AG09309 (cell line): Measurements from ENCODE around the gene DDX27.

Experiments used
- DNase-seq: peaks from one replicate; pipeline ENCODE4 v3.0.0-alpha.2; 2010; ENCODE audit warnings: low read depth
- H3K4me3 ChIP-seq: 2 replicates; pipeline ENCODE4 v1.5.1; 2011; ENCODE audit warnings: mild to moderate bottlenecking, low read depth, low read length, moderate library complexity; ENCODE audit not compliant: control insufficient read depth
- TF ChIP-seq, protein P1 (sequence below): IDR thresholded peaks from 2 replicates; pipeline ENCODE4 v1.5.1; 2011; ENCODE audit warnings: mild to moderate bottlenecking, low read depth, low read length, inconsistent platforms; ENCODE audit not compliant: insufficient read depth, control insufficient read depth; ENCODE audit errors: missing control alignments

The DDX27 gene

DNA sequence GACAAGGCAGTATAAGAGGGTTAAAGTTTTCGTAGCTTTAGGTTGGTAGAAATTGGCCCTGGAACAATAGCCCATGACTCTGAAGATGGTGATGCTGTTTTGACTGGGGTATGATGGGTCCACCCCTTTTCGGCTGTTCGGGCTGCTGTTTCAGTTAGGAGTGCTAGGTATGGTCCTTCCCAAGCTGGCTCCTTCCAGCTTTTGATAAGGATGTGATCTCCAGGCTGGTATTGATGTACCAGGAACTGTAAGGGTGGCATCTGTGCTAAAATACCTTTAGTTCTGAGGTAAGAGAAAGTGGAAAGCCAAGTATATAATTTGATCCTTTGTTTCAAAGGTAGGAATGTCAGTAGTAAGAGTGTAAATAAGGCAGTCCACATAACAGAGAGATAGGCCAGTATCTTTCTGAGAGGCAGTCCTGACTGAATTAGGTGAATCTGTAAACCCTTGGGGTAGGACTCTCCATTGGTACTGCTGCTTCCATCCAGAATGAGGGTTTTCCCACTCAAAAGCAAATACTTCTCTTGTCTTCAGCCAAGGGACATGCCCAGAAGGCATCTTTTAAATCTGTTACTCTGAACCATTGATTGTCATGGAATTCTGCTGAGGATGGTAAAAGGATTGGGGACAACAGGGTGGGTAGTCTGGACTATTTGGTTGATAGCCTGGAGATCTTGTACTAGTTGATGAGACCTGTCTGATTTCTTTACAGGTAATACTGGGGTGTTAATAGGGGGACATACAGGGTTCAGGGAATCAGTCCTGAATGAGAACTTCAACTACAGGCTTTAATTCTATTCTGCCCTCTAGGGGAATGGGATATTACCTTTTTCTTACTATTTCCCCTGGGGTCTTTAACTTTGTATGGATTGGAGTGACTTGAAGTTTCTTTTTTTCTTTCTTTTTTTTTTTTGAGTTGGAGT is 64.7 kb downstream of the DDX27 start:
- no peak for DNase-seq
- no peak overlapping the region for H3K4me3 ChIP-seq
- TF ChIP-seq, protein P1, sequence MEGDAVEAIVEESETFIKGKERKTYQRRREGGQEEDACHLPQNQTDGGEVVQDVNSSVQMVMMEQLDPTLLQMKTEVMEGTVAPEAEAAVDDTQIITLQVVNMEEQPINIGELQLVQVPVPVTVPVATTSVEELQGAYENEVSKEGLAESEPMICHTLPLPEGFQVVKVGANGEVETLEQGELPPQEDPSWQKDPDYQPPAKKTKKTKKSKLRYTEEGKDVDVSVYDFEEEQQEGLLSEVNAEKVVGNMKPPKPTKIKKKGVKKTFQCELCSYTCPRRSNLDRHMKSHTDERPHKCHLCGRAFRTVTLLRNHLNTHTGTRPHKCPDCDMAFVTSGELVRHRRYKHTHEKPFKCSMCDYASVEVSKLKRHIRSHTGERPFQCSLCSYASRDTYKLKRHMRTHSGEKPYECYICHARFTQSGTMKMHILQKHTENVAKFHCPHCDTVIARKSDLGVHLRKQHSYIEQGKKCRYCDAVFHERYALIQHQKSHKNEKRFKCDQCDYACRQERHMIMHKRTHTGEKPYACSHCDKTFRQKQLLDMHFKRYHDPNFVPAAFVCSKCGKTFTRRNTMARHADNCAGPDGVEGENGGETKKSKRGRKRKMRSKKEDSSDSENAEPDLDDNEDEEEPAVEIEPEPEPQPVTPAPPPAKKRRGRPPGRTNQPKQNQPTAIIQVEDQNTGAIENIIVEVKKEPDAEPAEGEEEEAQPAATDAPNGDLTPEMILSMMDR = no peak

DNA sequence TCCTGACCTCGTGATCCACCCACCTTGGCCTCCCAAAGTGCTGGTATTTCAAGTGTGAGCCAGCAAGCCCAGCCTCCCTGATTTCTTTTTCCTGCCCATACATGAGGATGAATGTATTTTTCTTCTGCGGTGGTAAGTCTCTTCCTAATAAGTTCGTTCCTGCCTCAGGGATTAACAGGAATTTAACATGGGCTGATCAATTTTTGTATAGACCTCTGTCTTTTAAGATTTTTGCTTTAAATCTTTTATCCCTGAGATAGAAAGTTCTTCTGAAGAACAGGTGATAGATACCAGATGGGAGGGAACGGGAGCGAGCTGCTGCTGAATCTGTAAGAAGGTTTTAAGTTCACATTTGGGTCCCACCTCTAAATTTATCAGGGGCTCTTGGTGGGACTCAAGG is 65.6 kb downstream of the DDX27 start:
- no peak overlapping the region for H3K4me3 ChIP-seq
- DNase-seq = no peak
- TF ChIP-seq, protein P1 = no peak

DNA sequence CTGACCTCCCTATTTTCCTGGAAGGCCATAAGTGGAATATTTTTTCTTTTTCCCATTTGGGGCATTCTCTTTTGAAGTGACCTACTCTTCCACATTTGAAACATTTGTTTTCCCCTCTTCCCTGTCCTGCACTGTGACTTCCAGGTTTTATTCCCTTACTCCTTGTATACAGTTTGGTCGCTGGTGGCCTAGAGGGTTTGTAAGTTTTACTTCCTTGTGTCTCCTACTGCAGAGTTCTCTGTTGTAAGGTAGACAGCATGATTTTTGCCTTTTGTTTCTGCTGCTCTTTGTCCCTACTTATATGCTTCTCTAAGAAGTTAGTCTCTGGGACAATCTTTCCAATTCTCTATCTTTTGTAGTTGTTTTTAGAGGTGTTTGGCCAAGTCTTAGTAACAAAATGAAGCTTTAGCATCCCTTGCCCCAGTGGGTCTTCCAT is 66.0 kb downstream of the DDX27 start:
- TF ChIP-seq, protein P1 = no peak
- no peak overlapping the region for H3K4me3 ChIP-seq
- DNase-seq = no peak

DNA sequence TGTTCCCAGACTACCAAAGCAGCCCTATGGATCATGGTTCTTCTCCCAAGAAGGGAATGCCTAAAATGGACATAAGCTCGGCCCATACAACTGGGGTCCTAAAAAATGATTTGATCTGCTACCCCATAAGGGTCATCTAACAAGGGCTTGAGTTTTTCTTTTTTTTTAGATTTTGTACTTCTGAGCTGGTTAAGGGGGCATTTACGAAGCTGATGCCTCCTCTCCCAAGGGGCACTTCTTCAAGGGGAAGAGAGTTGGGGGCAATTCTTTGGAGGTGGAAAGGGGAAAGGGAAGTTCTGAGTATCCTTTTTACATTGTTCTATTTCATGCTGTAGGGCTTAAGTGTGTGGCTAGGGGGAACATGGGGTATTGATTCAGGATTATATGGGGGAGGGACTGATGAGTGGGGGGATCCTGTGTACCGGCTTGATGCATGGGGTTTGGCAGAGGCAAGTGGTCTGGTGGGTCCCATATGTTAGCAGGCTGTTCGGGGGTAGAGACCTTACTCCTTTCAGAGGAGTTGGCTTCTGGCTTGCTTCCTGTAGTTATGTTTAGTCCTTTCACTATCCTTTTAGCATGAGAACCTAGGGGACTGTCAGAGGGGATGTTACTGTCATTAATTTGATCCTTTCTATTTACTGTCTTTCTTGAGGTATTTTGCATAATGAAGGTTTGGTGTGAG is 66.7 kb downstream of the DDX27 start:
- no peak overlapping the region for H3K4me3 ChIP-seq
- DNase-seq = no peak
- TF ChIP-seq, protein P1 = no peak

DNA sequence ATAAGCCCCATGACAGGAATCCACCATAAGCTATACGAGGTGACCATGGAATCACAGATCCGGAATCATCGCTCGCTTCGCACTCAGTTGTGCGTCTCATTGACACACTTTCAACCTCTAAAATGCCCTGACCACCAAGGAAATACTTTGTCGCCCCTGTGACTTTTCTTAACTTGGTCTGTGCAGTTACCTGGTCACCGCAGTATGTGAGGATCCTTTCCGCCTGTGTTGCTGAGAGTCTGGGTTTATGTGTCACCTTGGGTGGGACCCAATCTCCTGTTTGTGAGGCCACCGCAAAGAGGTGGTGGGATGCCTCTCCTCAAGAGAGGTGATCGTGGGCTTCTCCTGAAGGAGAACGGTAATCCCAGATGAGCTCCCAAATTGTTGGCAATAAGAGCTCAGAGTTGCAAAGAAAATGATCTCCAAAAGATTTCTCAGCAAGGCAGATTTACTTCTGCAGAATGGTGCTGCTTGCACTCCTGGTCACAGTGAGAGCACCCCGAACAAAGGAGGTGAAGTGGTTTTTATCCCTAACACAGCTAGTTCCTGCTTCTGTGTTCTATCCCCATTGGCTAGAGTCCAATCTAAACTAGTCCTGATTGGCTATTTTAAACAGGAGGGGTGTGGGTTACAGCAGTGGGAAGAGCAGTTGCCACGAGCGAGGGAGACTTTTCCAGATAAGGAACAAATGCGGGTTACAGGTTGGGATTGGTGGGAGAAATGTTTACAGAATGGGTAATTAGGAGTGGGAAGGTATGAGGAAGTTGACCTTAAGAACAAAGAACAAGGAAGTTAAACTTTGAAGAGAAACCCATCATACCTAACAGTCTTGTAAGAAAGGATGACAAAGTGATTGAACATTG is 67.7 kb downstream of the DDX27 start:
- TF ChIP-seq, protein P1 = no peak
- H3K4me3 ChIP-seq = no peak overlapping the region
- DNase-seq = no peak
